Midbrain (tissue), 1 donor: ENCODE measurements around the gene CD58.
"Not testable (repeated sequence)": the region's sequence is repeated elsewhere in the genome, so short reads cannot be mapped to it uniquely, and the experiment has no call there.

ENCODE experiments used
- DNase-seq: peaks from one replicate; lab custom pipeline; 2025; lab: John Stamatoyannopoulos, UW

The CD58 gene

GRCh38 chr1:116569776-116570357 lies 959 bp downstream of the CD58 start:
- no peak for DNase-seq

DNA sequence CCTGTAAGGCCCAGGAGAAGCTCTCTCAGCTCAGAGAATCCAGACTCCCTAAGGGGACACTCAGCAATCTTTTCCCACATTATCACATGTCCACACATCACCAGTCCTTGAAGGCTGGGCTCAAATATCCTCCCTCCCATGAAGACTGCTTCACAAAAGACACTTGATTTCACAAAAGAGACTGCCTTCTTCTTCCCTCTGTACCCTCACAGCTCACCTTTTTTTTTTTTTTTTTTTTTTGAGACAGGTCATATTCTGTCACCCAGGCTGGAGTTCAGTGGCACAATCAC lies 1.5 kb downstream of the CD58 start:
- no peak for DNase-seq

GRCh38 chr1:116568662-116569380 lies 2.0 kb downstream of the CD58 start:
- no peak for DNase-seq

- DNase-seq: no peak
These were observed 2.8 kb downstream of the CD58 start for GRCh38 chr1:116567790-116568661.

DNA sequence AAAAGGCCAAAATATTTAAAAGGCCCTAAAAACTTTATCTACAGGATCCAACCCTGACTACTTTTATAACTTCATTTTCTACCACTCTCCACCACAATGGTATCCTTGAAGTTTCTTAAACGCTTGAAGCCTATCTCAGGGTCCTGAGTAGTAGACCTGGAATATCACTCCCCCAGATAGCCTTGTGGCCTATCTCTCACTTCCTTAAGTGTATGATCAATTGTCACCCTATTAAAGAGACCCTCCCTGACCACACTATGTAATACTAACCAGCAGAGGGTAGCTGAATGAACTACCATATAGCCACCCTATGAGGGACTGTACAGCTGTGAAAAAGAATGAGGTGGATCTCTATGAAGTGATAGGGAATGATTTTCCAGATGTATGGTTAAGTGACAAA lies 5.6 kb downstream of the CD58 start:
- no peak for DNase-seq

- no peak for DNase-seq
These were observed 6.4 kb downstream of the CD58 start for GRCh38 chr1:116564426-116564825.

DNA sequence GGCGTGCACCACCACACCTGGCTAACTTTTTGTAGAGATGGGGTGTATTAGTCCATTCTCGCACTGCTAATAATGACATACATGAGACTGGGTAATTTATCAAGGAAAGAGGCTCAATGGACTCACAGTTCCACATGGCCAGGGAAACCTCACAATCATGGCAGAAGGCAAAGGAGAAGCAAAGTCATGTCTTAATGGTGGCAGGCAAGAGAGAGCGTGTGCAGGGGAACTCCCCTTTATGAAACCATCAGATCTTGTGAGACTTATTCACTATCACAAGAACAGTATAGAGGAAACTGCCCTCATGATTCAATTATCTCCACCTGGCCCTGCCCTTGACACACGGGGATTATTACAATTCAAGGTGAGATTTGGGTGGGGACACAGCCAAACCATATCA lies 8.4 kb downstream of the CD58 start:
- DNase-seq: not testable (repeated sequence)

DNA sequence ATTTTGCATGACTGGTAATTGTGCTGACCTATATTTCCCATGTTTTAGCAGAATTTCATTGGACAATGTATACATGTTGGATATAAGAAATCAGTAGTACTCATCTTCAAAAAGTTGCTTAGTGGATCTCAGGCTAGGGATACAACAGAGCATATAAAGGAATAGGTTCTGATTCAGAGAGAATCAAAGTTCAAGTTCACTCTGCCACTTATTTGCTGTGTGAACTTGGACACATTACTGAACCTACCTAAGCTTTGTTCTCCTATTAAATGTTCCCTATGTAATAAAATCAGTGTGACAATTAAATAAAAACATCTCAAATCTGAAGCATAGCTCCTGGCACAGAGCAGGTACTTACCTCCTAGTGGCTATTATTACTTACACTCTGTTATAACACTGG lies 9.3 kb downstream of the CD58 start:
- DNase-seq: no peak

GRCh38 chr1:116560704-116561490 lies 9.9 kb downstream of the CD58 start:
- DNase-seq: no peak

DNA sequence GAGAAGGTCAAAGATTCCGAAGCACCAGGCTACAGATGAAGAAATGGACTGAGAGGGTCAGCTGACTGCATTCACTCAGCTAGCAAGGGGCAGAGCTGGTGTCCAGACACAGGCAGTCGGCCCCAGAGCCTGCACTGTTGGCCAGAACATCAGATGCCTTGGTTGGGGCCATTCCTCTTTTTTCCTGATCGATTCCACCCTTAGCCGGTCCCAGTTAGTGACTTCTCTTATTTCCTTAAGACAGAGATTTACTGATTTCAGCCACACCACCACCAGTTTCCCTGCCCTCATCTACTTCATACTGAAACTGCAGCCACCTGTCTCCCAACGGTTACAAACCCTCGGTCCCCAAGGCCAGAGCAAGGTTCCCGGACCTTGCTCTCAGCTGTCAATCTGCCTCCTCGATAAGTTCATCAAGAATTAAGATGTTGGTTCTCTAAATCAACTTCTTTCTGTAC lies 11.5 kb downstream of the CD58 start:
- DNase-seq: no peak

DNA sequence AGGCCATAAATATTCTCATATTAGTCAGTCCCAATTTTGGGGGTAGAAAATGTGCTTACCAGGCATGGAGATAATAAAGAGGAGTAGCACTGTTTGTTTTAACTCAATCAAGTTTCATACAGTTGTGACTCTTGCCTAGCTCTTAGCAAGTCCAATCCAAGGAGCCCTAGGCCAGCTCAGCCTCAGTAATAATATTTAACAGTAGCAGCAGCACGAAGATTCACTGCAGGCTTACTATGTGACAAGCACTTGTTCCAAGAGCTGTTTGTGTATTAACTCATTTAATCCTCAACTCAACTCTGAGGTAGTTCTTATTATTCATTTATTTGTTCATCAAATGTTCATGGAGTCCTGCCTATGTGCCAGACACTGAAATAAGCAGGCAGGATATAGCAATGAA lies 12.3 kb downstream of the CD58 start:
- DNase-seq: no peak

DNA sequence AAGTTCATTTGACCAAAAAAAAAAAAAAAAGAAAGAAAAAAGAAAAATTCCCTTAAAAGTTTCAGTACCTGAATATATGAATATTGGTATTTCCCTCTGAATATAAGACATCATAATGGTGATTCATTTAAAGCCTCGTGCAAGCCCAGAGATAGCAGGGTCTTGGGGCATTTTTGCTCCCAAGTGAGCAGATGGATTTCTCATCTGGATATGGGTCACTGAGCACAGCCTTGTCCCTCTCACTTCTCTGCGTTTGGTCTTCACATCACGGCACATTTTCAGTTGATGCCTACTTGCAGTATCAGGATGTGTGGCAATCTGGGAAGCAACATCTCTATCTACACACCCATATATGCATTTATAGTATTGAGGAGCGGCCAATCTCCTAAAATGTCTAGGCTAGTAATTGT lies 12.7 kb downstream of the CD58 start:
- DNase-seq: no peak

GRCh38 chr1:116557323-116557878 lies 13.4 kb downstream of the CD58 start:
- no peak for DNase-seq

DNA sequence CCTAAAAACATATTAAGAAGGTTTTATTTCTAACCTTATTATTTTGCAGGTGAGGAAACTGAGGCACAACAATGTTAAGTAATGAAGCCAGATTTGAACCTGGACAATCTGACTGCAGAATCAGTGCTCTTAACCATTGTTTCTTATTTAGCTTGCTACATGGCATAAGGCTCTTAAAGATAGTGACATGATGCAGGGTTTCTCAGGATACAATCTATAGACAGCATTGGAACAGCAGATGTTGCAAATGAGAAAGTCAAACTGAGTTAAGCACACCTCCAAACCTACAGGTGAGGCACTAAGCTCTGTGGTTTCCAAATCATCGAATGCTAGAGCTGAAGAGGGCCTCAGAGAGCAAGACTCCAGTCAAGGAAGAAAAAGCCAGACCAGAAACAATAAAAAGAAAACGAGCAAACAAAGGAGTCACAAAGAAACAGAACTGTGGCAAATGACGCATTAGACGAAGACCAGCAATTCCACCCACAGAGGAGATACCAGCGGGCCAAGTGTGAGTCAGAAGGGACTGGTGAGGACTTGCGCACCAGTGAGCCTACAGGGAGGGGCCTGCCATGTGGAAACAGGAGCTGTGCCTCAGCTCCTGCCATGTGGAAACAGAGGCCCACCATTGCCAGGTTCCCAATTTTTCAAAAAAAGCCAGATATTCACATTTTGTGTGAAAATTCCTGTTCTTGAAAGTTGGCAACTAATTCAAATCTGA lies 14.4 kb downstream of the CD58 start:
- DNase-seq: no peak

DNA sequence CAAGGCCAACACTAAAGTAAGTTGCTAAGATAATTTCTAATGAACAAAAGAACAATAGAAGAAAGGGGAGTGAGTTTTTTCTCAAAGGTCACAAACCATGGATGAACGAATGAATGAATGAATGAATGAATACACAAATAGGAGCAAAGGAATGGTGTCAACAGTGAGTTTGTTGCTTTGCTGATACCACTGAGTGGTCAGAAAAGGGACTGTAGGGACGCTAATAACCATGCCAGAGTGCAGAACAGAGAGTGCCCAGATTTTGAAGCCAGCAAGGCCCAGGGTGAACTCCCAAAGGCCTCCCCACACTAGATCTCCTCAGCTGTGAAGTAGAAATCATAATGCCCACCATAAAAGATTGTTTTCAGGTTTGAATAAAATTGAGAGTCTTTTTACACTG lies 15.9 kb downstream of the CD58 start:
- DNase-seq: no peak

DNA sequence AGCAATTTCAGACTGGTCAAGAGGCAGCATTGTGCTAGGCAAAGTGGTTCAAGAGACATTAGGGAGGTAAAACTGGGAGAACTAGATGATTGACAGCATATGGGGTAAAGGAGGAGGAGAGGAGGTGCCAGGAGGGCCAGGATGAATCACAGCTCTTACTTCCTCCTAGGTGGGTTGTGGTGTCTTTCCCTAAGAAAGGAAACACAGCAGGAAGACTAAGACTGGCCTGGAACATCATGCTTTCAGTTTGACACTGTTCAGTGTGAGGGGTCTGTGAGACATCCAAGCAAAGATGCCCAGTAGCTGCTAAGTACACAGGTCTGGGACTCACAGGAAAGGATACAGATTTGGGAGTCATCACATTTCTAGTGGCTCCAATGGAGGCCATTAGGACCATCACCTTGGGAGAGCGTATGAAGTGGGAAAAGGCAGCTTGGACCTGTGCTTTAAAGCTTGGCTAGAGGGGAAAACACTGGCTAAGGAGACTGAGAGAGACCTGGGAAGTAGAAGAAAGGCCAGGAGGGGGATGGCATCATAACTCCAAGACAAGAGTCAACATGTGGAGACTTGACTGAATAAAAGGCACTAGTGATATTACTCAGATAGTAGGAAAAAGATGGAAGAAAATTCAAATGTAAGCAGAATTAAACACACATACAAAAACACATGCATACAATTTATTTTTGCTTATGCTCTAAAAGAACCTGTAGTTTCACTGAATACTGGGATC lies 17.3 kb downstream of the CD58 start:
- DNase-seq: no peak

GRCh38 chr1:116546354-116546977 lies 24.4 kb downstream of the CD58 start:
- DNase-seq: no peak

DNA sequence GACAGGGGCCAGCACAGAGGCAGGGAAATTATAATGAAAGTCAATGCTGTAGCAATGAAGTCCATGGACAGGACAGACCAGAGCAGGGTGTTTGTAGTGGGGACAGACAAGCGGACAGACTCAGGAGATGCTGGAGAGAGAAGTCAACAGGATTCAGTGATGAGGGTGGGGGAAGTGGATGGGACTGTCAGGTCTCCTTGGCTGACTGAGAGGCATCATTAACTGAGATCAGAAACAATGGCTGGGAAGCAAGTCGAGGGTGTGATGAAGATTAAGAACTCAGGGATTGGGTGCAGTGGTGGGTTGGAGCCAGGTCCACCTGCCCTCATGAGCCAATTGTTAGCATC lies 25.5 kb downstream of the CD58 start:
- DNase-seq: no peak

DNA sequence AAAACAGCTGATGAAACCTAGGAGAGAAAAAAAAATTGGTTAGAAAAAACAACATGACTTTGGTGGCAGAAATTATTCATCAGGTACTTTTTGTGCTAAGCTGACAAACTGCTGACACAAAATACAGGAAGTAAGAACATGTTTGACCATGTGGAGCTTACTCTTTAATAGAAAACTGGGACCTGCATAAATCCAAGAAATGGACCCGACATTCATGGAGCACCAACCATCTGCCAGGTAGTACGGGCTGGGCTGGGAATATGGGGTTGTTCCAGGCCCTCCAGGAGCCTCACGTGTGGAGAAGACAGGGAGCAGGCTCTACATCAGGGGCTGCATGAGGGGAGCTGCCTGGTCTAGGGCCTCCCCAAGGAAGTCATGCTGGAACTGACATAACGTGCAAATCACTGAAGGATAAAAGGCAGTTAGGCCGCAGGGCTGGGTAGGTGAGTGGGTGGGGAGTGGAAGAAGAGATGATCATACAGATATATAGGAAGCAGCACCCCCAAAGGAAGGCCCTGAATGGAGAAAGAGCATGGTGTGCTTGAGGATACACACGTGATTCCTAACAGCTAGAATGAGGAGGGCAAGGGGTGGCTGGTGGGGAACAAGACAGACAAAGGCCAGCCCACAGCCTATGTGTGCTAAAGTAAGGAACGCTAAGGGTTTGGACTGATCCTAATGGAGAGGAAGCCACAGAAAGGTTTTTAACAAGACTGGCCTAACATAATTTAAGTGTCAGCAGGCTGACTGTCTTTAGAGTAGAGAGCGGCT lies 26.1 kb downstream of the CD58 start:
- DNase-seq: no peak

DNA sequence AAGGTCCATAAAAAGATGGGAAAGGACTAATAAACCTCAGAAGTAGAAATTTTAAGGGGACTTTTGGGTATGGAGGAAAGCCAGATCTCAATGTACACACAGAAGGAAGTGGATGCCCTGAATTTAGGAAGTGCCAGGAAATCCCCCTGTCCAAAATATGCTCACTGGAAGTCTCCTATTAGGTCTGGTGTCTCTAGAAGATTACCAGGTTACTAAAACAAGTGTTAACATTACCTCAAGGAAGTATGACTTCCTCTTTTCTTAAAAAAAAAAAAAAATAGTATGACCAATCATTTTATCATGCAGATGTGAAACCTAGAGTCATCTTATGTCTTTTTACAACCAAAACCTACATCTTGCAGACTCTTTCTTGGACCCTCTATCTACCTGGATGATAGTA lies 30.7 kb downstream of the CD58 start:
- no peak for DNase-seq
